Measurements from ENCODE around the gene KCNJ15. TPM values are rescaled to one million over a fixed set of nuclear protein-coding genes. Genes with fewer than 3 reads are reported as not detected.
A peak's percentile ranks its signal among the peaks of the same experiment; 100 is the strongest.

The KCNJ15 gene
- polyA plus RNA-seq, 3 donors = 4.5 to 26.5 (median 8.0) TPM

GRCh38 chr21:38308532-38309119 lies 51.8 kb downstream of the KCNJ15 start:
- intact Hi-C loops (cut with micrococcal nuclease) = loop anchor here in 1 of 2 donors (5.0 kb wide), 1 partner anchor 36 kb away; no protein-coding TSS in a partner anchor
- Histone ChIP-seq H3K36me3 (replicated peaks in 1 of 2; ENCODE audit: control insufficient read depth in 1 of 2, insufficient read depth in 2 of 2, low read length in 2 of 2) (no peaks in the 10 kb centered on the region), H3K79me2 (ENCODE audit: insufficient read depth, low read length) (no peaks in the 10 kb centered on the region), H3K27ac (ENCODE audit: low read depth in 1 of 2, low read length in 2 of 2) (peak overlapping the region in 1 of 2 donors; percentile 2), H3K9me3 (replicated peaks in 1 of 2; ENCODE audit: control insufficient read depth in 1 of 2, insufficient read depth in 1 of 2, low read length in 2 of 2) (no peaks in the 10 kb centered on the region), H3K4me3 (replicated peaks in 1 of 3; ENCODE audit: low read depth in 2 of 3, low read length in 3 of 3) (no peak overlapping the region), H3K4me1 (ENCODE audit: control insufficient read depth in 1 of 2, insufficient read depth in 2 of 2, low read length in 2 of 2) (peaks cover 62 to 75% of the 10 kb centered on the region in 2 donors), H4K20me1 (ENCODE audit: insufficient read depth, low read length) (no peaks in the 10 kb centered on the region), H2AFZ (ENCODE audit: insufficient read depth, low read depth, low read length, poor library complexity, severe bottlenecking) (no peak overlapping the region), H3K27me3 (ENCODE audit: control insufficient read depth in 2 of 2, insufficient read depth in 2 of 2, low read length in 2 of 2) (no peaks in the 10 kb centered on the region), H3K4me2 (replicated peaks; ENCODE audit: extremely low read depth, low read length, poor library complexity, severe bottlenecking) (no peak overlapping the region), H3K9ac (ENCODE audit: insufficient read depth, low read length, poor library complexity, severe bottlenecking) (no peak overlapping the region)
- Mint-ChIP-seq H3K27ac (peak overlapping the region in 3 of 7 donors; percentile 27 to 71 (median 46)), H3K4me3 (no peak overlapping the region), H3K36me3 (peaks cover 0 to 11% of the 10 kb centered on the region in 2 donors), H3K4me1 (peaks cover 71% of the 10 kb centered on the region), H3K27me3 (ENCODE audit: low read depth in 3 of 3) (peaks cover 0 to 3% (median 2%) of the 10 kb centered on the region in 3 donors), H3K9me3 (peaks cover 0 to 2% (median 0%) of the 10 kb centered on the region in 7 donors)
- TF ChIP-seq CTCF (IDR thresholded peaks at IDR 0.05) = no peak
- DNase-seq = no peak
- 100% methylated on average over 1 of the region's 9 CpGs for WGBS (ENCODE audit: insufficient coverage)

GRCh38 chr21:38310646-38311485 lies 54.1 kb downstream of the KCNJ15 start:
- Histone ChIP-seq H3K27me3 (ENCODE audit: control insufficient read depth in 2 of 2, insufficient read depth in 2 of 2, low read length in 2 of 2) (no peaks in the 10 kb centered on the region), H3K79me2 (ENCODE audit: insufficient read depth, low read length) (no peaks in the 10 kb centered on the region), H3K9me3 (replicated peaks in 1 of 2; ENCODE audit: control insufficient read depth in 1 of 2, insufficient read depth in 1 of 2, low read length in 2 of 2) (no peaks in the 10 kb centered on the region), H2AFZ (ENCODE audit: insufficient read depth, low read depth, low read length, poor library complexity, severe bottlenecking) (peak overlapping the region; percentile 9), H3K4me1 (ENCODE audit: control insufficient read depth in 1 of 2, insufficient read depth in 2 of 2, low read length in 2 of 2) (peaks cover 70 to 84% of the 10 kb centered on the region in 2 donors), H3K36me3 (replicated peaks in 1 of 2; ENCODE audit: control insufficient read depth in 1 of 2, insufficient read depth in 2 of 2, low read length in 2 of 2) (no peaks in the 10 kb centered on the region), H3K4me2 (replicated peaks; ENCODE audit: extremely low read depth, low read length, poor library complexity, severe bottlenecking) (no peak overlapping the region), H4K20me1 (ENCODE audit: insufficient read depth, low read length) (no peaks in the 10 kb centered on the region), H3K4me3 (replicated peaks in 1 of 3; ENCODE audit: low read depth in 2 of 3, low read length in 3 of 3) (no peak overlapping the region), H3K9ac (ENCODE audit: insufficient read depth, low read length, poor library complexity, severe bottlenecking) (no peak overlapping the region), H3K27ac (ENCODE audit: low read depth in 1 of 2, low read length in 2 of 2) (peak overlapping the region; percentile 18 to 91)
- intact Hi-C loops (cut with micrococcal nuclease) = loop anchor here in 1 of 2 donors (5.0 kb wide), 1 partner anchor 34 kb away; no protein-coding TSS in a partner anchor
- no peak for TF ChIP-seq CTCF (IDR thresholded peaks at IDR 0.05)
- H3K36me3 Mint-ChIP-seq = peaks cover 0 to 11% of the 10 kb centered on the region in 2 donors
- no peak overlapping the region for H3K4me3 Mint-ChIP-seq
- peaks cover 0 to 2% (median 0%) of the 10 kb centered on the region in 7 donors for H3K9me3 Mint-ChIP-seq
- peak overlapping the region; percentile 89 to 96 (median 94) for H3K27ac Mint-ChIP-seq
- WGBS (ENCODE audit: insufficient coverage) = 98% methylated on average over 7 of the region's 9 CpGs
- DNase-seq = peak; percentile 85 to 97 (median 91)
- H3K4me1 Mint-ChIP-seq = peaks cover 82% of the 10 kb centered on the region
- H3K27me3 Mint-ChIP-seq (ENCODE audit: low read depth in 3 of 3) = peaks cover 0 to 3% (median 2%) of the 10 kb centered on the region in 3 donors
